ENCODE results near the gene ASAP3. TPM values are rescaled to one million over a fixed set of nuclear protein-coding genes. Genes with fewer than 3 reads are reported as not detected.

ASAP3 gene
- total RNA-seq, 1 experiment from 2014 or later, result 71.2 TPM

DNA sequence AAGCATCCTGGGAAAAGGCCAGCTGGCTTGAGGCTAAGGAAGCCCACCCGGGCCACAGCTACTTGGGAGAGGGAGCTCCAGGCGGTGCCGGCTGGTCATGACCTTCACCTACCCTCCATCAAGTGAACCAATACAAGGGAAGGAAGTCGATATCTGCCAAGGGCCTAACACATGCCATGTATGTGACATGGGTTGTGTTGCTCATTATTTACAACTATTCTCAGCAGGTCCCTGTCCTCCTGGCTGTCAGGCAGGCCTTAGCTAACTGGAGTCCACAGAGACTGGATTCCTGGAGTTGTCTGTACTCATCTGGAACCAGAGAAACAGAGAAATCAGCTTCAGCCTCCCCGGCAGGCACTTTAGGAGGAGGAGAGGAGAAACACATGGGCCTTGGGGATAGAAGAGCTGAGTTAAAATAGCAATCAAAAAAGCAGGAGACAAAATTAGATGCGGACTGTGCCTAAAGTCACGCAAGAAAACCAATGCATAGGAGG lies 75.1 kb downstream of the ASAP3 start:
- CTCF ChIA-PET, result interaction anchor here (1.1 kb wide), 1 partner anchor 9 kb away, joined by 3 read pairs; no protein-coding TSS in a partner anchor
- Mint-ChIP-seq H3K27me3 (ENCODE audit: low read depth) (peaks cover 26% of the 10 kb centered on the region), H3K9me3 (no peaks in the 10 kb centered on the region), H3K36me3 (no peaks in the 10 kb centered on the region), H3K4me1 (peaks cover 9% of the 10 kb centered on the region; the same call in 1 of the 2 replicates), H3K27ac (no peak overlapping the region), H3K4me3 (no peak overlapping the region)
- ATAC-seq (no peak), DNase-seq (ENCODE audit: low spot score) (no peak)
- TF ChIP-seq ZNF671 (CRISPR knock-in tag; IDR thresholded peaks at IDR 0.05) (no peak), SOX15 (CRISPR knock-in tag; IDR thresholded peaks at IDR 0.05) (no peak), E2F4 (CRISPR knock-in tag; IDR thresholded peaks at IDR 0.05; ENCODE audit: borderline replicate concordance, low read depth) (no peak), MYBL2 (CRISPR knock-in tag; IDR thresholded peaks at IDR 0.05) (no peak), AR (CRISPR knock-in tag; IDR thresholded peaks at IDR 0.05) (no peak), NR1H2 (CRISPR knock-in tag; IDR thresholded peaks at IDR 0.05) (no peak), E2F1 (CRISPR knock-in tag; IDR thresholded peaks at IDR 0.05) (no peak), ETV6 (CRISPR knock-in tag; IDR thresholded peaks at IDR 0.05) (no peak), JAZF1 (CRISPR knock-in tag; IDR thresholded peaks at IDR 0.05) (no peak), E2F5 (CRISPR knock-in tag; IDR thresholded peaks at IDR 0.05) (no peak), ZNF317 (CRISPR knock-in tag; IDR thresholded peaks at IDR 0.05; ENCODE audit: borderline replicate concordance, low read depth) (no peak), ERG (CRISPR knock-in tag; IDR thresholded peaks at IDR 0.05) (no peak), ZNF121 (CRISPR knock-in tag; IDR thresholded peaks at IDR 0.05) (no peak), TP53 (CRISPR knock-in tag; IDR thresholded peaks at IDR 0.05) (no peak)
- TF ChIP-seq, protein P1, sequence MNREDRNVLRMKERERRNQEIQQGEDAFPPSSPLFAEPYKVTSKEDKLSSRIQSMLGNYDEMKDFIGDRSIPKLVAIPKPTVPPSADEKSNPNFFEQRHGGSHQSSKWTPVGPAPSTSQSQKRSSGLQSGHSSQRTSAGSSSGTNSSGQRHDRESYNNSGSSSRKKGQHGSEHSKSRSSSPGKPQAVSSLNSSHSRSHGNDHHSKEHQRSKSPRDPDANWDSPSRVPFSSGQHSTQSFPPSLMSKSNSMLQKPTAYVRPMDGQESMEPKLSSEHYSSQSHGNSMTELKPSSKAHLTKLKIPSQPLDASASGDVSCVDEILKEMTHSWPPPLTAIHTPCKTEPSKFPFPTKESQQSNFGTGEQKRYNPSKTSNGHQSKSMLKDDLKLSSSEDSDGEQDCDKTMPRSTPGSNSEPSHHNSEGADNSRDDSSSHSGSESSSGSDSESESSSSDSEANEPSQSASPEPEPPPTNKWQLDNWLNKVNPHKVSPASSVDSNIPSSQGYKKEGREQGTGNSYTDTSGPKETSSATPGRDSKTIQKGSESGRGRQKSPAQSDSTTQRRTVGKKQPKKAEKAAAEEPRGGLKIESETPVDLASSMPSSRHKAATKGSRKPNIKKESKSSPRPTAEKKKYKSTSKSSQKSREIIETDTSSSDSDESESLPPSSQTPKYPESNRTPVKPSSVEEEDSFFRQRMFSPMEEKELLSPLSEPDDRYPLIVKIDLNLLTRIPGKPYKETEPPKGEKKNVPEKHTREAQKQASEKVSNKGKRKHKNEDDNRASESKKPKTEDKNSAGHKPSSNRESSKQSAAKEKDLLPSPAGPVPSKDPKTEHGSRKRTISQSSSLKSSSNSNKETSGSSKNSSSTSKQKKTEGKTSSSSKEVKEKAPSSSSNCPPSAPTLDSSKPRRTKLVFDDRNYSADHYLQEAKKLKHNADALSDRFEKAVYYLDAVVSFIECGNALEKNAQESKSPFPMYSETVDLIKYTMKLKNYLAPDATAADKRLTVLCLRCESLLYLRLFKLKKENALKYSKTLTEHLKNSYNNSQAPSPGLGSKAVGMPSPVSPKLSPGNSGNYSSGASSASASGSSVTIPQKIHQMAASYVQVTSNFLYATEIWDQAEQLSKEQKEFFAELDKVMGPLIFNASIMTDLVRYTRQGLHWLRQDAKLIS (CRISPR knock-in tag; IDR thresholded peaks at IDR 0.05; ENCODE audit: borderline replicate concordance), result no peak
- TF ChIP-seq, protein P2, sequence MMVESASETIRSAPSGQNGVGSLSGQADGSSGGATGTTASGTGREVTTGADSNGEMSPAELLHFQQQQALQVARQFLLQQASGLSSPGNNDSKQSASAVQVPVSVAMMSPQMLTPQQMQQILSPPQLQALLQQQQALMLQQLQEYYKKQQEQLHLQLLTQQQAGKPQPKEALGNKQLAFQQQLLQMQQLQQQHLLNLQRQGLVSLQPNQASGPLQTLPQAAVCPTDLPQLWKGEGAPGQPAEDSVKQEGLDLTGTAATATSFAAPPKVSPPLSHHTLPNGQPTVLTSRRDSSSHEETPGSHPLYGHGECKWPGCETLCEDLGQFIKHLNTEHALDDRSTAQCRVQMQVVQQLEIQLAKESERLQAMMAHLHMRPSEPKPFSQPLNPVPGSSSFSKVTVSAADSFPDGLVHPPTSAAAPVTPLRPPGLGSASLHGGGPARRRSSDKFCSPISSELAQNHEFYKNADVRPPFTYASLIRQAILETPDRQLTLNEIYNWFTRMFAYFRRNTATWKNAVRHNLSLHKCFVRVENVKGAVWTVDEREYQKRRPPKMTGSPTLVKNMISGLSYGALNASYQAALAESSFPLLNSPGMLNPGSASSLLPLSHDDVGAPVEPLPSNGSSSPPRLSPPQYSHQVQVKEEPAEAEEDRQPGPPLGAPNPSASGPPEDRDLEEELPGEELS (CRISPR knock-in tag; IDR thresholded peaks at IDR 0.05), result no peak
- TF ChIP-seq, protein P3, sequence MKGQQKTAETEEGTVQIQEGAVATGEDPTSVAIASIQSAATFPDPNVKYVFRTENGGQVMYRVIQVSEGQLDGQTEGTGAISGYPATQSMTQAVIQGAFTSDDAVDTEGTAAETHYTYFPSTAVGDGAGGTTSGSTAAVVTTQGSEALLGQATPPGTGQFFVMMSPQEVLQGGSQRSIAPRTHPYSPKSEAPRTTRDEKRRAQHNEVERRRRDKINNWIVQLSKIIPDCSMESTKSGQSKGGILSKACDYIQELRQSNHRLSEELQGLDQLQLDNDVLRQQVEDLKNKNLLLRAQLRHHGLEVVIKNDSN (CRISPR knock-in tag; IDR thresholded peaks at IDR 0.05), result no peak
- TF ChIP-seq, protein P4, sequence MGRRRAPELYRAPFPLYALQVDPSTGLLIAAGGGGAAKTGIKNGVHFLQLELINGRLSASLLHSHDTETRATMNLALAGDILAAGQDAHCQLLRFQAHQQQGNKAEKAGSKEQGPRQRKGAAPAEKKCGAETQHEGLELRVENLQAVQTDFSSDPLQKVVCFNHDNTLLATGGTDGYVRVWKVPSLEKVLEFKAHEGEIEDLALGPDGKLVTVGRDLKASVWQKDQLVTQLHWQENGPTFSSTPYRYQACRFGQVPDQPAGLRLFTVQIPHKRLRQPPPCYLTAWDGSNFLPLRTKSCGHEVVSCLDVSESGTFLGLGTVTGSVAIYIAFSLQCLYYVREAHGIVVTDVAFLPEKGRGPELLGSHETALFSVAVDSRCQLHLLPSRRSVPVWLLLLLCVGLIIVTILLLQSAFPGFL (CRISPR knock-in tag; IDR thresholded peaks at IDR 0.05; ENCODE audit: borderline replicate concordance), result no peak
- POLR2A ChIA-PET, result no interaction called here

Data from WTC11 (cell line).